ENCODE measurements around the gene FAM222B.

Gene FAM222B, protein sequence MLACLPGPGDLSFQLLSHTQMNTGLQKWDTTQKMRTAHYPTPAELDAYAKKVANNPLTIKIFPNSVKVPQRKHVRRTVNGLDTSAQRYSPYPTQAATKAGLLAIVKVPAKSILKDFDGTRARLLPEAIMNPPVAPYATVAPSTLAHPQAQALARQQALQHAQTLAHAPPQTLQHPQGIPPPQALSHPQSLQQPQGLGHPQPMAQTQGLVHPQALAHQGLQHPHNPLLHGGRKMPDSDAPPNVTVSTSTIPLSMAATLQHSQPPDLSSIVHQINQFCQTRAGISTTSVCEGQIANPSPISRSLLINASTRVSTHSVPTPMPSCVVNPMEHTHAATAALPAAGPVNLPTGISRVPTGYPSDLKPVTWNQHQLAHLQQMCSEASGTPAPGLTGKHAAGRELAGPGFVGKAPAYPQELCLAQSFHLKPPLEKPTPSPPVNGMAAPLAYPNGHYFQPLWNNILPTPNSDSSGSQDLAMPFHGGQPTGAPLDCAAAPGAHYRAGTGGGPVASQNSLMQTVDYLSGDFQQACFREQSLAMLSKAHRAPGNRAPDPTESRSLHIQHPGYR

DNA sequence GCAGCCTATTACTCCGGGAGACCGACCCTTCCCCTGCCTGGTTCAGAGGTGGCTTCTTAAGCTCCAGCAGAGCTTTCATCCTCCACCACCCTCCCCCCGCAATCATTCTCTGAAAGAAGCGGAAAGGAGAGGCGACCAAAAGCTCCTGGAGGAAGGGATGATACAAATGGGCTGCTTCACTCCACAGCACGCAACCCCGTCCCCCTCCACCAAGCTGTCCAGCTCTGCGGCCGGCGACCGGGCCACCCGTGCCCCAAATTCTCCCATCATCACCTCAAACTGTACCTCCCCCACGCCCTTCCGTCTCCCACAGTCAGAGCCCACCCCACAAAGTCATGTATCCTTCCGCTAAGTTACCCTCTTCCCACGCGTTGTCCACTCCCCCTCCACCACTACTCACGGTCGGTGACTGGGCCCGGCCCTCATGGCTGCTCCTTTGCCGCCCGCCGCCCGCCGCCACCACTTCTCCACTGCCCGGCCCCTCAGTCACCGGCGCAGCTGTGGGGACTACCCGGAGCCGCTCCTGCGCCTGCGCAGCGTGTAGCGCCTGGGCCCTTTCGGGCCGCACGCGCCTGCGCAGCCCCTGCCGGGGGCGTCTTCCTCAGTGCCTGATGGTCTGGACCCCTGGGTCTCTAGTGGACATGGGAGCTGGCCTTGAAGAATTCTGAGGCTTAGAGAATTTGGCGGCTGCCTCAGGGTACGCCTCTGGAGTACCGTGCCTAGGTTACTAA is at the start of gene FAM222B:
Gene FAM222B, minus strand, starts transcription at position 509 of the 731 bp plus-strand sequence. CDS start 76,123 bp downstream, outside the sequence.
- Histone ChIP-seq H3K4me1 (ENCODE audit: control insufficient read depth, insufficient read depth, low read length) (no peaks in the 10 kb centered on the region), H3K36me3 (ENCODE audit: control insufficient read depth, insufficient read depth, low read length) (no peaks in the 10 kb centered on the region), H3K9me3 (ENCODE audit: control insufficient read depth, insufficient read depth, low read length) (no peaks in the 10 kb centered on the region), H3K4me3 (ENCODE audit: low read depth, low read length) (peak within 1 kb of the TSS; percentile 99), H3K9ac (ENCODE audit: low read depth, low read length) (peak within 1 kb of the TSS; percentile 91), H3K27me3 (ENCODE audit: control insufficient read depth, insufficient read depth, low read length) (no peaks in the 10 kb centered on the region)

DNA sequence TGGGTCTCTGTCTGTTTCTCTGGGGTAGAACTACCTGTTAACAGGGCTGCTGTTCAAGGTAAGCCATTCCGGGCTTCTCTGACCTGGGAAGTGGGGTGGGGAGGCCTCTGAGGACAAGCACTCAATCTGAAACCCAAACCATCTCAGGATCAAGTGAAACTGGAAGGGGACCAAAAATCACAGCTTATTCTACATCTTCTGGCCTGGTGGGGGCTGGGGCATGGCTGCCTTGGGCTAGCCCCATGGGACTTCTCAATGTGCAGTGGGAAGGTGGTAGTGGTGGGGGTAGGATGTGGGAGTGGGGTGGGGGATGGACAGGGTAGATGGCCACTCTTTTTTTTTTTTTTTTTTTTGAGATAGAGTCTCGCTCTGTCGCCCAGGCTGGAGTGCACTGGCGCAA is 49.4 kb upstream of the FAM222B start:
- Histone ChIP-seq H3K4me1 (ENCODE audit: control insufficient read depth, insufficient read depth, low read length) (peaks cover 10% of the 10 kb centered on the region), H3K27me3 (ENCODE audit: control insufficient read depth, insufficient read depth, low read length) (no peaks in the 10 kb centered on the region), H3K9me3 (ENCODE audit: control insufficient read depth, insufficient read depth, low read length) (no peaks in the 10 kb centered on the region), H3K4me3 (ENCODE audit: low read depth, low read length) (no peak overlapping the region), H3K36me3 (ENCODE audit: control insufficient read depth, insufficient read depth, low read length) (no peaks in the 10 kb centered on the region), H3K9ac (ENCODE audit: low read depth, low read length) (no peak overlapping the region)

DNA sequence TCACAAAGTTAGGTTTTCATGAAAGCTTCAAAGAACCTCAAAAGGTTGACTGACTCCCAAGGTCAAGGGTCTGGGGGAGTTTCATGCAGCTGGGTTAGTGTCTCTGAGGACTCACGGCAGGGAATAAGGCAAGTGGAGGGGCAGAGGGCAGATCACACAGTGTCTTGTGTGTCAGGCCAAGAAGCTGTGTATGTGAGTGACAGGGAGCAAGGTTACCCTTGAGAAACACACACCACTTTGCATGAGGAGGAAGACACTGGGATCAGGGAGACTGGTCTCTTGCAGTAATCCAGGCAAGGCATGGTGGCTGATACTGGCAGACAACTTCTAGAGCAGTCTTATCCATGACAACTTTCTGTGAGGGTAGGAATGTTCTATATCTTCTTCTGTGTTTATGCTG is 48.6 kb upstream of the FAM222B start:
- no peaks in the 10 kb centered on the region for H3K27me3 ChIP-seq (ENCODE audit: control insufficient read depth, insufficient read depth, low read length)
- H3K4me3 ChIP-seq (ENCODE audit: low read depth, low read length) = no peak overlapping the region
- H3K36me3 ChIP-seq (ENCODE audit: control insufficient read depth, insufficient read depth, low read length) = no peaks in the 10 kb centered on the region
- H3K9ac ChIP-seq (ENCODE audit: low read depth, low read length) = no peak overlapping the region
- H3K9me3 ChIP-seq (ENCODE audit: control insufficient read depth, insufficient read depth, low read length) = no peaks in the 10 kb centered on the region
- H3K4me1 ChIP-seq (ENCODE audit: control insufficient read depth, insufficient read depth, low read length) = peaks cover 9% of the 10 kb centered on the region

DNA sequence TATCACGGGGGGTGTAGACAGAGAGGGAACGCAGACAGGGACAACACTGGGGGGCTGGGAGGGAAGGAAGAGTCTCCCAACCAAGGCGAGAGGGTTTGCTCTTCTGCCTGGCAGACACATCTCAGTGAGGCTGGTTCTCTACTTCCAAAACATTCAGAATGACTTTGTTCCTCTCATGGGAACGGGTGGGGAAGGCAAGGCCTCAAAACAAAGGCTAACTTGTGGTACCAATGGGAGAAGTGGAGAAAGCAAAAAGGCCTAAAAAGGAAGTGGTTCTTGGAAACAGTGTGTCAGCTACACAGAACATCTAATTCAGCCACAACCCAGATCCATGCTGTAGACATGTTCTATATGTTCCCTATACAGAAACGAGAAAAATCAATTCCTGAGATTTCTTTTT is 47.4 kb upstream of the FAM222B start:
- no peak overlapping the region for H3K9ac ChIP-seq (ENCODE audit: low read depth, low read length)
- H3K4me1 ChIP-seq (ENCODE audit: control insufficient read depth, insufficient read depth, low read length) = peaks cover 3% of the 10 kb centered on the region
- H3K4me3 ChIP-seq (ENCODE audit: low read depth, low read length) = no peak overlapping the region
- no peaks in the 10 kb centered on the region for H3K9me3 ChIP-seq (ENCODE audit: control insufficient read depth, insufficient read depth, low read length)
- H3K27me3 ChIP-seq (ENCODE audit: control insufficient read depth, insufficient read depth, low read length) = no peaks in the 10 kb centered on the region
- H3K36me3 ChIP-seq (ENCODE audit: control insufficient read depth, insufficient read depth, low read length) = peaks cover 2% of the 10 kb centered on the region

DNA sequence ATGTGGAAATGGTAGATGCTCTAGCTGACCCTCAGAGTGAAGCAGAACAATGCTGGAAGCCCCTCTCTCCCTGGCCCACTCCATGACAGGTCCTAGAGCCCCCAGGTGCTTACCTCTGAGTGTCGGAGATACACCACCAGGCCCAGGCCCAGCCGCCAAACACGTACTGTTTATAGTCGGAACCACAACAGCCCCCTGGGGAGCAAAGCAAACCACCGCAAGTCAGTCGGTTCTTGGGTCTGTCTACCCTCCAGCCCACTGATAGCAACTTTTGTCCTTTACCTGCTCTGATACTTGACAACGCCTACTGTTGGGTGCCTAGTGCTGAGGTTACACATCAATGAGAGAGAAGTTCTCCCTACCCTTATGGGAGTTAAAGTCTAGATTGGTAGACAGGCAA is 46.2 kb upstream of the FAM222B start:
- no peaks in the 10 kb centered on the region for H3K9me3 ChIP-seq (ENCODE audit: control insufficient read depth, insufficient read depth, low read length)
- H3K36me3 ChIP-seq (ENCODE audit: control insufficient read depth, insufficient read depth, low read length) = peaks cover 7% of the 10 kb centered on the region
- no peak overlapping the region for H3K9ac ChIP-seq (ENCODE audit: low read depth, low read length)
- no peaks in the 10 kb centered on the region for H3K27me3 ChIP-seq (ENCODE audit: control insufficient read depth, insufficient read depth, low read length)
- H3K4me3 ChIP-seq (ENCODE audit: low read depth, low read length) = no peak overlapping the region
- peaks cover 3% of the 10 kb centered on the region for H3K4me1 ChIP-seq (ENCODE audit: control insufficient read depth, insufficient read depth, low read length)

DNA sequence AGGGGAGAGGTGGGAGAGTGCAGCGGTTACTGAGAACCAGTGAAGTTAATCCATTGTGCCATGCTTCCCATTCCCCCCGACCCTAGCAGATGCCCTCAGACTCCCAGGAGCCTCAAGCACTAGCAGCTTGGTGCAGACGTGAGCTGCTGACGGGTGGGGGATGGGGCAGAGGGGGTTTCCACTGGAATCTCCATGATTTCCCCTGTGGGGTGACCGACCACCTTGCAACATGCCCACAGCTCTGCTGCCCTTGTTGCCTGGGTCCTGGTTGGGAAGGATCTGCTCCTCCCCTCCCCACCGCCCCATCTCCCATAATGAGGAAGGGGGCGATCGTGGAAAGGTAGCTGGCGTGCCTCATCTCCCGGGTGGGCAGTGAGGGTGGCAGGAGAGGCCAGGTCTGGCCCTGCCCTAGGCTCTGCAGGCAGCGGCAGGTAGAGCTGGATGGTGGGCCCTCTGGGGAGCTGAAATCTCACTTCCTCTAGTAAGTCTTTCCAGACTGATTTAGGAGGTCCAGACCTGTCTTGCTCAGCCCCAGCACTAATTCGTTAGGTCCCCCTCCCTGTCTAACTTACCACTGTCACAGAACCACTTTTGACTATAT is 45.4 kb upstream of the FAM222B start:
- peaks cover 3% of the 10 kb centered on the region for H3K4me1 ChIP-seq (ENCODE audit: control insufficient read depth, insufficient read depth, low read length)
- no peak overlapping the region for H3K4me3 ChIP-seq (ENCODE audit: low read depth, low read length)
- peaks cover 8% of the 10 kb centered on the region for H3K36me3 ChIP-seq (ENCODE audit: control insufficient read depth, insufficient read depth, low read length)
- no peak overlapping the region for H3K9ac ChIP-seq (ENCODE audit: low read depth, low read length)
- no peaks in the 10 kb centered on the region for H3K9me3 ChIP-seq (ENCODE audit: control insufficient read depth, insufficient read depth, low read length)
- no peaks in the 10 kb centered on the region for H3K27me3 ChIP-seq (ENCODE audit: control insufficient read depth, insufficient read depth, low read length)

DNA sequence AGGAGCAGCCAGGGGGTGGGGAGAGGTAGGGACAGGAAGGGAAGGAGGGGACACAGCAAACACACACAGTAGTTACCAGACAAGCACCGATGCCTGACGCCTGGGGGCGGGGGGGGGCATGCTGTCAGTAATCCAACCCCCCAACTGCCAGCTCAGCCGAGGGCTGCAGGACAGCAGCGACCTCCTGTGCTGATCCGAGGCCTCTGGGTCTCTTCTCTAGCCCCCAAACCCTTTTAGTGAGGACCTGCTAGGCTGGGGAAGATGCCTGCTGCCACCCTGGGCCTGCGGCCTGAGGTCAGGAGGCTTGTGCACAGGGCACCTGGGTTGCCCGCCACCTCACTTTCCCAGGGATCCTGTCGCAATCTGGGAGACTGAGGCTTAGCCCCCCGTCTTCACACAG is 43.4 kb upstream of the FAM222B start:
- H3K9ac ChIP-seq (ENCODE audit: low read depth, low read length) = no peak overlapping the region
- H3K4me1 ChIP-seq (ENCODE audit: control insufficient read depth, insufficient read depth, low read length) = peaks cover 3% of the 10 kb centered on the region
- H3K4me3 ChIP-seq (ENCODE audit: low read depth, low read length) = no peak overlapping the region
- H3K9me3 ChIP-seq (ENCODE audit: control insufficient read depth, insufficient read depth, low read length) = no peaks in the 10 kb centered on the region
- peaks cover 10% of the 10 kb centered on the region for H3K36me3 ChIP-seq (ENCODE audit: control insufficient read depth, insufficient read depth, low read length)
- no peaks in the 10 kb centered on the region for H3K27me3 ChIP-seq (ENCODE audit: control insufficient read depth, insufficient read depth, low read length)

DNA sequence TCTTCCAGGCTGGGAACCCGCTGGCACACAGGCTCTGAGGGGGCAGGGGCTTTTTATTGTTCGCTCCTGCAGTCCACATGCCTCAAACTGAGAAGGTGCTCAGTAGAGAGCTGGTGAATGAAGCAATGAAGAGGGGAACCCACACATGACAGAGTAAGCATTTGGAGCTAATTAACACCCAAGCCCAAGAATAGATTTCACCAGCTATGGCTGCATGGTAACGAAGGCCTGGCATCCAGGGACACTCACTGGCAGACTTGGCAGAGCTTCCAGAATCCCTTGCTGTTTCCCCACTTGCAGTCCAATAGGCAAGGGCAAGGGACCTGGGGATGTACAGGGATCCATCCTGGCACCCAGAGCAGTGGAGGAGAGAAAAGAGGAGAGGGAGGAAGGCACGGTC is 42.8 kb upstream of the FAM222B start:
- no peaks in the 10 kb centered on the region for H3K9me3 ChIP-seq (ENCODE audit: control insufficient read depth, insufficient read depth, low read length)
- peaks cover 15% of the 10 kb centered on the region for H3K36me3 ChIP-seq (ENCODE audit: control insufficient read depth, insufficient read depth, low read length)
- H3K9ac ChIP-seq (ENCODE audit: low read depth, low read length) = no peak overlapping the region
- H3K4me1 ChIP-seq (ENCODE audit: control insufficient read depth, insufficient read depth, low read length) = peaks cover 3% of the 10 kb centered on the region
- no peak overlapping the region for H3K4me3 ChIP-seq (ENCODE audit: low read depth, low read length)
- no peaks in the 10 kb centered on the region for H3K27me3 ChIP-seq (ENCODE audit: control insufficient read depth, insufficient read depth, low read length)

DNA sequence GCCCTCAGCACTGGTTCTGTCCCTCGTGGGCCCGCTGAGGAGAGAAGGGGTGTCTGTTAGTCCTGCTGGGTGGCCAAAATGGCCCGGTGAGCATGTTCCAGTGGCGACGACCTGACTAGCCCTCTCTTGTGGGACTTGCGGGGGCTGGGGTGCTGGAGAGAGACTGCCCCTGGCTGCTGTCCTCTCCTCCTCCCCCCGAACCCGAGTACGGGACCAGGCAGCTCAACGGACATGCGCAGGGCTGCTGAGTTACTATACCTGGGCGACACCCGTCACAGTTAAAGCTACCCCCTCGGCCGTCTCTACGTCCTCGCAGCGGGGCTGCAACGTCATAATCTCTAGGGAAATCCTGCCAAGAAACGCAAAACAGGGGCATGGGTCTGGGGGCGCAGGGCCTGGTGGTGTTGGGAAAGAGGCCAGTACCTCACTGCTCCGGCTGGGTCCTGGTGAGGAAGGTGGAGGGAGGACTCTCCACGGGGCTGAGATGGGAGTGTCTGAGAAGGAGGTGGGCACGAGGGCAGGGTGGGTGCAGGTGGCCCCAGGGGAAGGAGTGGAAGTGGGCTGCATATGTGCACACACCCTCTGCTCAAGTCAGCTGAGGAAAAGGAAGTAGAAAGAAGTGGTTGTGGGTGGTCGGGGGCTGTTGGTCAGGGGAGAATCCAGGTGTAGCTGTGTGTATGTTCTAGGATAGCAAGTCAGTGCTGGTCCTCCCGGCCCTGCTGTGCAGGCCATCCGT is 41.5 kb upstream of the FAM222B start:
- peaks cover 18% of the 10 kb centered on the region for H3K36me3 ChIP-seq (ENCODE audit: control insufficient read depth, insufficient read depth, low read length)
- peaks cover 3% of the 10 kb centered on the region for H3K4me1 ChIP-seq (ENCODE audit: control insufficient read depth, insufficient read depth, low read length)
- no peak overlapping the region for H3K9ac ChIP-seq (ENCODE audit: low read depth, low read length)
- no peak overlapping the region for H3K4me3 ChIP-seq (ENCODE audit: low read depth, low read length)
- H3K9me3 ChIP-seq (ENCODE audit: control insufficient read depth, insufficient read depth, low read length) = no peaks in the 10 kb centered on the region
- H3K27me3 ChIP-seq (ENCODE audit: control insufficient read depth, insufficient read depth, low read length) = no peaks in the 10 kb centered on the region

DNA sequence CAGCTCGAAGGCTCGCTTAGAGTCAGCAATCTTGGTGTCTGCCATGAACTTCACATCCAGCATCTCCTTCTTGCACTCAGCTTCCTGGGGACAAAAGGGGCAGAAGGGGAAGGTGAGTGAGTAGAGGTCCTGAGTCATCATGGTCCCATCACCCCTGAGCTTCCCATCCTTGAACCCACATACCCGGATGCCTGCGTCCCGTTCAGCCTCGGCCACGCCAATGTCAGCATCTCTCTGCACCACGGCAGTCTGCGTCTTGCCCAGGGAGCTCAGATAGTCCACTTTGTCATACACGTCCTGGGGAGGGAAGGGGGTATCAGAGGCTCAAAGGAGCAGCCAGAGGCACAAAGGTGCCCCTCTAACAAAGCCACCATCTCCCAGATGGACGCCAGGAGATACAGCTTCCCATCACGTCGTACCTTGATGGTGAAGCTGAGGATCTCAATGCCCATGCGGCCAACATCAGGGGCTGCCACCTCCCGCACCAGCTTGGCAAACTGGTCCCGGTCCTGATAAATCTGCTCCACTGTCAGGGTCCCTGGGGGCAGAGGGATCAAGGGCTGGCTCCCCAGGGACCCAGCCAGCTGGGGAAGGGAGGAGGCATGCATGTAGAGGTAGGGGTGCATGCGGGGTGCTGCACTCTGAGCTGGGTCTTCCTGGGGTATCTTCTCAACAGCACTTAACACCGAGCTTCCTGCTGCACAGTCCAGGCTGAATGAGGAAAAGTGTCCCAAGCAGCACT is 39.7 kb upstream of the FAM222B start:
- Histone ChIP-seq H3K4me1 (ENCODE audit: control insufficient read depth, insufficient read depth, low read length) (no peaks in the 10 kb centered on the region), H3K4me3 (ENCODE audit: low read depth, low read length) (no peak overlapping the region), H3K9ac (ENCODE audit: low read depth, low read length) (no peak overlapping the region), H3K36me3 (ENCODE audit: control insufficient read depth, insufficient read depth, low read length) (peaks cover 18% of the 10 kb centered on the region), H3K9me3 (ENCODE audit: control insufficient read depth, insufficient read depth, low read length) (no peaks in the 10 kb centered on the region), H3K27me3 (ENCODE audit: control insufficient read depth, insufficient read depth, low read length) (no peaks in the 10 kb centered on the region)
